Neural progenitor cell (in vitro differentiated cells): Measurements from ENCODE around the gene MAT2A.

Experiments used
- EZH2 ChIP-seq: fragments of 200-600 bp; sonication (generic); IDR thresholded peaks from 2 replicates; pipeline ENCODE4 v1.6.1; 2017; ENCODE audit warnings: antibody characterized with exemption, mild to moderate bottlenecking, moderate library complexity
- TF ChIP-seq, protein P1 (sequence below): fragments of 200-600 bp; sonication (generic); IDR thresholded peaks from 2 replicates; pipeline ENCODE4 v1.5.1; 2017; ENCODE audit warnings: antibody characterized with exemption, mild to moderate bottlenecking

GRCh38 chr2:85558160-85558559, 19.2 kb downstream of the MAT2A start:
- no peak for TF ChIP-seq EZH2
- TF ChIP-seq, protein P1, sequence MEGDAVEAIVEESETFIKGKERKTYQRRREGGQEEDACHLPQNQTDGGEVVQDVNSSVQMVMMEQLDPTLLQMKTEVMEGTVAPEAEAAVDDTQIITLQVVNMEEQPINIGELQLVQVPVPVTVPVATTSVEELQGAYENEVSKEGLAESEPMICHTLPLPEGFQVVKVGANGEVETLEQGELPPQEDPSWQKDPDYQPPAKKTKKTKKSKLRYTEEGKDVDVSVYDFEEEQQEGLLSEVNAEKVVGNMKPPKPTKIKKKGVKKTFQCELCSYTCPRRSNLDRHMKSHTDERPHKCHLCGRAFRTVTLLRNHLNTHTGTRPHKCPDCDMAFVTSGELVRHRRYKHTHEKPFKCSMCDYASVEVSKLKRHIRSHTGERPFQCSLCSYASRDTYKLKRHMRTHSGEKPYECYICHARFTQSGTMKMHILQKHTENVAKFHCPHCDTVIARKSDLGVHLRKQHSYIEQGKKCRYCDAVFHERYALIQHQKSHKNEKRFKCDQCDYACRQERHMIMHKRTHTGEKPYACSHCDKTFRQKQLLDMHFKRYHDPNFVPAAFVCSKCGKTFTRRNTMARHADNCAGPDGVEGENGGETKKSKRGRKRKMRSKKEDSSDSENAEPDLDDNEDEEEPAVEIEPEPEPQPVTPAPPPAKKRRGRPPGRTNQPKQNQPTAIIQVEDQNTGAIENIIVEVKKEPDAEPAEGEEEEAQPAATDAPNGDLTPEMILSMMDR: no peak
